OCI-LY7 (cell line): ENCODE measurements around the gene SLC10A7.

Experiments
- EZH2phosphoT487 ChIP-seq: fragments of 200-600 bp; sonication (generic); IDR thresholded peaks from 2 replicates; pipeline ENCODE4 v1.6.1; 2018; ENCODE audit warnings: low read depth, borderline replicate concordance, mild to moderate bottlenecking, mixed run types, antibody characterized with exemption, low read length, moderate library complexity, mixed read lengths
- TF ChIP-seq, protein P1 (sequence below): fragments of 200-600 bp; sonication (generic); conservative IDR thresholded peaks from 2 replicates; pipeline ENCODE4 v1.5.1; 2014; ENCODE audit warnings: mild to moderate bottlenecking, antibody characterized with exemption, low read length, moderate library complexity, mixed read lengths

DNA sequence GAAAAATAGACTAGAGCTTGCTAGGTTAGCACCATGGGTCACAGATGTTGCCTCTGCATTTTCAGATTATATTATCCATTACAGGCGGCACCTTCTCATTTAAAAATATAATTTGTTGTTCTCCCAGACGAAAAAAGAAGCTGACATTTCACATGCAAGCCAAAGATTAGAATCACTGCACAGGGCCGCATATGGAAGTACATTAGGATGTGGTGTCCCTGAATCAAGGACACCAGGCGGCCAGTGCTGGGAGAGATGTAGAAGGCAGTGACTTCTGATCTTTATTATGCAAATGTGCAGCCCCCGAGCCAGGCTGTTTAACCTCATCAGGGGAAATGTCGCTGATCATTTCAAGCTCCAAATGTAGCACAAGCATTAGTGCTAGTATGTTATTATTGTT is 284.6 kb downstream of the SLC10A7 start:
- no peak for TF ChIP-seq EZH2phosphoT487
- TF ChIP-seq, protein P1, sequence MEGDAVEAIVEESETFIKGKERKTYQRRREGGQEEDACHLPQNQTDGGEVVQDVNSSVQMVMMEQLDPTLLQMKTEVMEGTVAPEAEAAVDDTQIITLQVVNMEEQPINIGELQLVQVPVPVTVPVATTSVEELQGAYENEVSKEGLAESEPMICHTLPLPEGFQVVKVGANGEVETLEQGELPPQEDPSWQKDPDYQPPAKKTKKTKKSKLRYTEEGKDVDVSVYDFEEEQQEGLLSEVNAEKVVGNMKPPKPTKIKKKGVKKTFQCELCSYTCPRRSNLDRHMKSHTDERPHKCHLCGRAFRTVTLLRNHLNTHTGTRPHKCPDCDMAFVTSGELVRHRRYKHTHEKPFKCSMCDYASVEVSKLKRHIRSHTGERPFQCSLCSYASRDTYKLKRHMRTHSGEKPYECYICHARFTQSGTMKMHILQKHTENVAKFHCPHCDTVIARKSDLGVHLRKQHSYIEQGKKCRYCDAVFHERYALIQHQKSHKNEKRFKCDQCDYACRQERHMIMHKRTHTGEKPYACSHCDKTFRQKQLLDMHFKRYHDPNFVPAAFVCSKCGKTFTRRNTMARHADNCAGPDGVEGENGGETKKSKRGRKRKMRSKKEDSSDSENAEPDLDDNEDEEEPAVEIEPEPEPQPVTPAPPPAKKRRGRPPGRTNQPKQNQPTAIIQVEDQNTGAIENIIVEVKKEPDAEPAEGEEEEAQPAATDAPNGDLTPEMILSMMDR: no peak
